Hematopoietic multipotent progenitor cell treated with erythropoietin and hydrocortisone succinate and interleukin-3 and kit ligand, for 8 days (in vitro differentiated cells): Measurements from ENCODE around the gene RERE.

ENCODE experiments used
- DNase-seq: peaks from one replicate; pipeline ENCODE4 v3.0.0-alpha.2; 2015

RERE gene

DNA sequence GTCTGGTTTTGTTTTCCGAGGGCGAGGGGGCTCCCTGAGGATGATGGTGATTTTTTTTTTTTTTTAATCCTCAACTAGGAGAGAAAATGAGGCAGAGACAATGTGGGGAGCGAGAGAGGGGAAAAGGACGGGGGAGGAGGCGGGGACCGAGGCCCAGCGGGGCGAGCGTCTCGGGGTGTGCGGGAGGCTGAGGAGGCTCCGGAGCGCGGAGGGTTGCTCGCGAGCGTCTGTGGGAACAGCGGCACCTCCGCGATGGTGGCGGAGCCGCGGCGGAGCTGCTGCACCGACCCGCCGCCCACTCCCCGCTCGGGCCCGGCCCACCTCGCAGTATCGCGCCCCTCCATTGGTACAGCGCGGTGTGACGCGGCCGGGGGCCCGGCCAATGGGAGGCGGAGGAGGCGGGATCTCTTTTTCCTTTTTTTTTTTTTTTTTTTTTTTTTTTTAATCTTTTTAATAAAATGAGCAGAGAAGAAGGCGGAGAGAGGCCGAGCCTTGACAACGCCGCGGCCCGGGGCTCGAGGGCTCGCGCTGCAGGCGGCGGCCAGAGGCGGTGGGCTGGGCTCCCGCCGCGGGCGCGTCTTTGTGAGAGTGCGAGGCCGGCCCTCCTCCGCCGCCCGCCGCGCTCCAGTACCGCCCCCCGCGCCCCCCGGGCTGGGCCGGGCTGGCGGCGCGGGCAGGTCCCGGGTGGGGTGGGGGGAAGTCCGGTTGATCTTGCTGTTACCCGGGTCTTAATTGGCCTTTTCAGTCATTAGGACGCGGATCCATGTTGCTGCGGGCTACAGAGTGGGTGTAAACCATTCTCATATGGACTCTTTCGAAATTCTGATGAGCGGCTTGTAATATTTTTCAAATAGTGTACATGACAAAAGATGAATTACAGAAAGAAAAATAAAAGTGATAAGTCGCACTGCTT lies at the start of gene RERE:
Gene RERE, minus strand, starts transcription at position 229 of the 913 bp plus-strand sequence.
- DNase-seq: peak; percentile 92

GRCh38 chr1:8866792-8867415 lies 49.5 kb upstream of the RERE start:
- no peak for DNase-seq

DNA sequence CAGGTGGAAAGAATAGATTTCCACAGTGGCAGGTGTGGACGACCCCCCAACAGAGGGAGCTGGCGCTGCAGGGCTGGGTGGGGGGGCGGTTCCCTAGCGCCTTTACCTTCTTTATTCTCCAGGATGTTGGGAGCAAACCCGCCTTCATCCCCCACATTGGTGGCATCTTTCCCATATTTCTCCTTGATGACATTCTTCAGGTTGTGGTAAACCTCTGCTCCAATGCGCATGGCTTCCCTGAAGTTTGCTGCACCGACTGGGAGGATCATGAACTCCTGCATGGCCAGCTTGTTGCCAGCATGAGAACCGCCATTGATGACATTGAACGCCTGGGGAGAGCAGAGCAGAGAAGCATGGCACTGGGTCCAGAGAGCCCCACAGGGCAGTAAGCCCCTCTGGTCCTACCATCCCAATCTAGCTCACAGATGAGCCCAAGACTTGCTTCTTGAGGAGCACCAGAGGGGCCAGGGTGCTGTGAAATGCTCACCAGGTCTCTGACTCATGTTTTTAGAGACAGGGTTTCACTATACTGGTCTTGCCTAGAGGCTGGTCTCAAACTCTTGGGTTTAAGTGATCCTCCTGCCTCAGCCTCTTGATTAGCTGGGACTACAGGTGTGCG lies 48.8 kb upstream of the RERE start:
- DNase-seq: no peak

DNA sequence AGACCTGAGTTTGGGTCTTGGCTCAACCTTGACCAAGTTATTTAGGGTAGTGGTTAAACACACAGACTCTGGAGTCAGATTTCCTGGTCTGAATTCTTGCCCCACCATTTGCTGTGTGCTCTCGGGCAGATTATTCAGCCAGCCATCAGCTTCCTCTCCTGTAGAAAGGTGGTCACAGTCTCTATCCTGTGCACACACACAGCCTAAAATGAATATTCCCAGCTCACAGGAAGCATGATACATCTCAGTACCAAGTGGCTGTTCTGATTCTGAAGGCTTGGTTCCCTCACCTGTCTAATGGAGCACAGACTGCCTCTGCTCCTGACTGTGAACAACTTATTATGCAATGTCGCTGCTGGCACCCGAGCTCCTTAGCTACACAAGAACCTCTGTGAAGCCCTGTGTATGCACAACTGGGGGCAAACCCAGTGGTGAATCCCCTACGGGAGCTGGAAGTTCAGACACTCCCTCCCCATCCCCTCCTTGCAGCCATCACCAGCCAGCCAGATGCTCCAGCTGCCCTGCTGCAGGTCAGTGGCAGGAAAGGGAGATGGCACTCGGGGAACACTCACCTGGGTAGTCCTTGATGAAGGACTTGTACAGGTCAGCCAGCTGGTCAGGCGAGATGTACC lies 47.4 kb upstream of the RERE start:
- DNase-seq: no peak

- DNase-seq: no peak
Observed at GRCh38 chr1:8863794-8864233, 46.4 kb upstream of the RERE start.

GRCh38 chr1:8863138-8863537 lies 45.7 kb upstream of the RERE start:
- no peak for DNase-seq

- DNase-seq: peak; percentile 36
Observed at GRCh38 chr1:8862528-8862927, 45.1 kb upstream of the RERE start.

DNA sequence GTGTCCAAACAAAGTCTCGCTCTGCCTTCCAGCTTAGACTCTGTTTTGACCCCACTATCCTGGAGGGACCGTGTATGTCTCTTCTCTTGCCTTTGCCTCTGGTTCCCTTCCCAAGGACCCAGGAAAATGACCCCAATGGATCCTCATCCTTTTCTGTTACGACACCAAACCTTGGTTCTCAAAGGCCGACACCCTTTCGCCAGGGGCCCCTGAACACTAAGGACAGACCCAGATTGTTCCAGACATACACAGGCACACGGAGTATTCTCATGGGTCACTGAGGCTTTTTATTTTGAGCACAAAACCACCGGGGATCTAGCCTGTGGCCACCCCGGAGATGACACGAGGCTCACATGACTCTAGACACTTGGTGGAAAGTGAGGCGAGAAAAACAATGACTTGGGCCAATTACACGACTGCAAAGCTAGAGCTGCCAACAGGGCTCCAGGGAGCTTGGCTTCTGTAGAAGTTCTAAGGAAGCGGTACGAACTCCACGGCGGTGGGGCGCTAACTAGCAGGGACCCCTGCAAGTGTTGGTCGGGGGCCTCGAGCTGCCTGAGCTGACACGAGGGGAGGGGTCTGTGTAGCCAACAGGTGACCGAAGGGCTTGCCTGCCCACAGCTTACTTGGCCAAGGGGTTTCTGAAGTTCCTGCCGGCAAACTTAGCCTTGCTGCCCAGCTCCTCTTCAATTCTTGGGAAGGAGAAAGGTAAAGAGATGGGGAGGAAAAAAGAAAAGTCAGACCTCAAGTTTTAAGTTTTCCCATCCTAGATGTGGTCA lies 43.5 kb upstream of the RERE start:
- no peak for DNase-seq

DNA sequence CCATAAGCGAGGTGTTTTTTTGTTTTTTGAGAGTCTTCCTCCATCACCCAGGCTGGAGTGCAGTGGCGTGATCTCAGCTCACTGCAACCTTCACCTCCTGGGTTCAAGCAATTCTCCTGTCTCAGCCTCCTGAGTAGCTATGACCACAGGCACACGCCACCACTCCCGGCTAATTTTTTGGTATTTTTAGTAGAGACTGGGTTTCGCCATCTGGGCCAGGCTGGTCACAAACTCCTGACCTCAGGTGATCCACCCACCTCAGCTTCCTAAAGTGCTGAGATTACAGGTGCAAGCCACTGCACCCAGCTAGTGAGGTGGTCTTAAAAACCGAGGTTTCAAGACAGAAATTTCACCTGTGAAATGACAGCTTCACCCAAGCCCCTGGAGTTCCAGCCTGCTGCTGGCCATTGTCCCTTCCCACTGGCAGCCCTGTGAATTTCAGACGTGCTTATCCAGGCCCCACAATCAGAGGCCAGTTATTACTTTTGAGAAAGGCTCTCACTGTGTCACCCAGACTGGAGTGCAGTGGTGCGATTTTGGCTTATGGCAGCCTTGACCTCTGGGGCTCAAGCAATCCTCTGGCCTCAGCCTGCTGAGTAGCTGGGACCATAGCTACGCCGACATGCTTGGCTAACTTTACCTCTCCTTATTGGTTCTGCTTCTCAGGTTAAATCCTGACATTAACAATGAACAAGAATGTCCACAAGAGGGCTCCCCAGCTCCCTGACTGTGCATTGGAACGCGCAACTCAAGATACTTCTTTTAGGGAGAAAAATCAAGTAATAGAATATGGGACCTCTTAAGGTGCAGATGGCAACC lies 41.7 kb upstream of the RERE start:
- DNase-seq: peak; percentile 79

DNA sequence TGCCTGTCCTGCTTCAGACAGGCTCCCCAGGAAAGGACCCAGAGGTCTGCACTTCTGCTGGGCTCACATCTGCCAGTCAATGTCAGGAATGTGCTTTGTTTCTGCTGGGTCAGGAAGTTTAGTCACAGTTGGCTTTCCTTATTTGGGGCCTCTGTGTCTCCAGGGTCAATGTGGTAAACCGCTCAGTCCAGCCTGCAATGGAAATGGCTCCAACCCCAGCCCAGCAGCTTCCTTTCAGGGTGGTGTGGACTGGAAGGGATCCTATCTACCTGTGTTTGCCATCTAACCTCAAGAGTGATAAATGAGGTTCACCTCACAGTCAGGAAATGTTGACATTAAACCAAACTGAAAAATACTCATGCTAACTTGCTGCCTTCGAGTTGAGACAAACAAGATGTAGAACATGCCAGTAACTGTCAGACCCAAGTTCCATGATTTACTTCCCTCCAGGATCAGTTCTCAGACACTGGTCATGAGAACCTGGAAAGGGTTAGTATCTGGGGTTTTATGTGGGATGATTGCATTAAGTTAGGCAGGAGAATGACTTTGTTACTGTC lies 40.8 kb upstream of the RERE start:
- peak; percentile 77 for DNase-seq

- DNase-seq: no peak
Observed at GRCh38 chr1:8856689-8857412, 39.4 kb upstream of the RERE start.

DNA sequence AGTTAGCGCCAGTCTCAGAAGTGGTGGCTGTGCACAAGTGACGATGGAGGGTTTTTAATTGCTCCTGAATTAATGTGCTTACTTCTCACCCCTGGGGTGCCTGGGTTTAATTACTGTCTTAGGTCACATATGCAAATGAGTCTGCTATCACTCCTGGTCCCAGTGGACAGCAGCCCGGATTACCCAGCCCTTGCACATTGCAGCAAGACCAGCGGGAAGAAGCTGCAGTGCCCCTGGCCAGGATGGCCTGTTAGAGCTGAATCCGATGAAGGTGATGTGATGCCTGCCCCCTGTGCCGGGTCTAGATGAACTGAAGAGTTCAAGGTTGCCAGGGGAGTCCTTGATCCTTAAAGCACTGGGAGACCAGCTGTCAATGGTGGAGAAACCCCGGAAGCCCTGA lies 36.8 kb upstream of the RERE start:
- no peak for DNase-seq

DNA sequence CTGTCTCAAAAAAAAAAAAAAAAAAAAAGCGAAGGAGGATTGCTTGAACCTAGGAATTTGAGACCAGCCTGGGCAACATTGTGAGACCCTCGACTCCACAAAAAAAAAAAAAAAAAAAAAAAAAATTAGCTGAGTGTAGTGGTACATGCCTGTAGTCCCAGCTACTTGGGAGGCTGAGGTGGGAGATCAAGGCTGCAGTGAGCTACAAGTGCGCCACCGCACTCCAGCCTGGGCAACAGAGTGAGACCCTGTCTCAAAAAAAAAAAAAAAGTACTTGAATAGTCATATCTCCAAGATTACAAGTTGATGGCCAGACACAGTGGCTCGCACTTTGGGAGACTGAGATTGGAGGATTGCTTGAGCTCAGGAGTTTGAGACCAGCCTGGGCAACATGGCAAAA lies 33.6 kb upstream of the RERE start:
- DNase-seq: no peak

- DNase-seq: peak; percentile 80
Observed at GRCh38 chr1:8848663-8849386, 31.4 kb upstream of the RERE start.

DNA sequence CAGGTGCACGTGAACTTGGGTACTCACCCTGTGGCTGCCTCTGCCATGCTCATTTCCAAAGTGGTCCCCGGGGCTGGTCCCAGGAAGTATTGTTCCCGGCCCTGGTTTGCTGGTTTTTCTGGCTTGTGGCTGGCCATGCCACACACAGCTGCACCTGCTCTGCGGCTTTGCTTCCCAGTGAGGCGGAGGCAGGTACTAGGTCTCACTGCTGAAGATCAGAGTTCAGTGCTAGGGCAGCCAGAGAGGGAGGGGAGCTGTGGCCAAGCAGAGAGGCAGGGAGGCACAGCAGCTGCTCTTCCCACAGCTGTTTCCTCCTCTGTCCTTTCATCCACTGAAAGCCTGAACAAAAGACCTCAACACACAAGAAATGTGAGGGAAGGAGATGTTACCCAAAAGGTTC lies 30.6 kb upstream of the RERE start:
- no peak for DNase-seq

DNA sequence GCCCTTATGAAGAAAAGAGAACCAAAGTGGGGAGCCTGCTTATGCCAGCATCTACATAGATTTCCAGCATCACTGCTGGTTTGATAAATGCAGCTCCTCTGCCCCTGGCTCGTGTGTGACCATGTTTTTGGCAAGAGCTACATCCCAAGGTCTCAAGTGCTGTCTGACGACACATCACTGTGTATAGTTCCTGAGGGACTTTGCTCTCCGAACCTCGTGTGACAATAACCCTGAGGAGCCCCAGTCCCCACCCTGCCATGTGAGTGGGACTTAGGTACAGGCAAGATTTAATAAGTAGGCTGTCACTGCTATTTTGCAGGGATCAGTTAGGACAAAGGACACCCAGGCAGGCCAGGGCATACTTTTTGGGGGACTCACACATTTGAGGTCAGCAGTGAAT lies 28.8 kb upstream of the RERE start:
- no peak for DNase-seq

DNA sequence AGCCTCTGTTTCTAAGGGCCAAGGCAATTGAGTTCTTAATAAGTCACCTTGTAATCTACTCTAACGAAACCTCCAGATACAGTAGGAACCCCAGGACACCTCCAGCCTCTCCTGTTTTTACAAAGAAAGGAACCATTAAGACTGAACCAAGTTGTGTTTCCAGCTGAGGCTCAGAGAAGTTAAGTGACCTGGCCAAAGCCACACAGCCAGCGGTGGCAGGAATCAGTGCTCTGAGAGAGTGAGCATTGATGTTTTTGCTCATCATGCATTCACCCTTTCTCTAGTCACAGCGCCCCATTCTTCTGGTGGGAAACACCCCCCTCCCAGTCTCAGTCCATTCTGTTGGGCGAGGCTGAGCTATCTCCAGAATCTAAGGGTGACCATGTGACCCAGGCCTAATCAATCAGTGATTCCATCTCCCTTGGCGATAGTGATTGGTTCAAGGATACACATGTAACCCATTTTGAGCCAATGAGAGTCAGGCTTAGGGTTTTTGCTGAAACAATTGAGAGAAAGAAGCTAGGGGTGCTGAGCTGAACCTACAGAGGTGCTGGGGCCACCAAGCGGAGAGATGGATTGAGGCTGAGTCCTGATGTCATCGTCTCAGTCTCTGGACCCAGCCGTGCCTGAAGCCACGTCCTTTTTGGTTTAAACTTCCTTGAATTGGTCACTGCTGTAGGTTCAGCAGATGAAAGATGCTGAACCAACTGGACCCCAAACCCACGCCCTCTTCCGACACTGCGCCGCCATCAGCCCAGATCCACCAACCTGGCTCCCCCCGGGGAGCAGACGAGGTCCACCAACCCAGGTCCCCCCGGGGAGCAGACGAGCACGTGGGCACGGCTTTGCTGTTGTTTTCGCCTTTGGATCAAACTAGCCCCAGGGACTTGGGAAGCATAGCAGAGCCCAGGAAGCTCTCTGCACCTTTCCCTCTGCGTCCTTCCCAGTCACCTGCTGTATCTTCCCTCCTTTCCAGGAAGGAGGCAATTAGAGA lies 28.0 kb upstream of the RERE start:
- no peak for DNase-seq

DNA sequence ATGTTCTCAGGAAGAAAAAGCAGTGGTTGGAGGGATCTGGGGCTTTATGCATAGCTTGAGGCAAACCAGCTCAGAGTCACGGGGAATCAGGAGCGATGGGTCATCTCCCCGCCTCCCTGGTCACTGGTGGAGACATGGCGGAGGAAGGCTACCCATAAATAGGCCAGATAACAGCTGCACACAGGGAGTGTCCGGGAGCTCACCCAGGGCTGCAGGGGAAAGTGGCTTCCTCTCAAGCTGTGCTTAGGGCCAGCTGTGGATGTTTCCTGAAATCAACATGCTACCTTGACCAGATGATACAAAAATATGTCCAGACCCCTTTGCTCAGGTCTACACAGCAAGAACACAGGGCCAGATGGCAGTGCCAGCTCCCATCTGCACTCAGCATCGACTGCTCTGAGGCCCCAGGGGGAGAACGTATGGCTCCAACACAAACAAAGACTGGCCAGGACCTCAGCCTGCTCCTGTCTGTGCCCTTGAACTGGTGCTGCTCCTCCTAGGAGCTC lies 27.1 kb upstream of the RERE start:
- DNase-seq: no peak
